ENCODE measurements around the gene RNF166.

RNF166 gene

GRCh38 chr16:88705076-88705684 lies 1.0 kb downstream of the RNF166 start:
- DNase-seq: peak in 2 of 4 experiments; percentile 14 to 21

GRCh38 chr16:88703486-88704309 lies 2.5 kb downstream of the RNF166 start:
- DNase-seq: peak in 2 of 4 experiments; percentile 38 to 56

- DNase-seq: no peak
Measured at GRCh38 chr16:88702371-88703210, 3.6 kb downstream of the RNF166 start.

- no peak for DNase-seq
Measured at GRCh38 chr16:88701581-88702370, 4.4 kb downstream of the RNF166 start.

- DNase-seq: peak; percentile 74 to 93 (median 86)
Measured at GRCh38 chr16:88700636-88701482, 5.3 kb downstream of the RNF166 start.

- no peak for DNase-seq
Measured at GRCh38 chr16:88700322-88700635, 5.9 kb downstream of the RNF166 start.

GRCh38 chr16:88699180-88699579 lies 7.0 kb downstream of the RNF166 start:
- no peak for DNase-seq

GRCh38 chr16:88698646-88699045 lies 7.6 kb downstream of the RNF166 start:
- no peak for DNase-seq

- peak in 1 of 4 experiments; percentile 30 for DNase-seq
Measured at GRCh38 chr16:88697831-88698615, 8.2 kb downstream of the RNF166 start.

- no peak for DNase-seq
Measured at GRCh38 chr16:88697116-88697830, 8.9 kb downstream of the RNF166 start.

GRCh38 chr16:88696441-88696840 lies 9.8 kb downstream of the RNF166 start:
- no peak for DNase-seq

- DNase-seq: no peak
Measured at GRCh38 chr16:88695753-88696152, 10.5 kb downstream of the RNF166 start.

- DNase-seq: no peak
Measured at GRCh38 chr16:88695218-88695617, 11.0 kb downstream of the RNF166 start.

GRCh38 chr16:88694221-88695087 lies 11.8 kb downstream of the RNF166 start:
- no peak for DNase-seq

- DNase-seq: no peak
Measured at GRCh38 chr16:88693420-88694177, 12.6 kb downstream of the RNF166 start.

GRCh38 chr16:88692861-88693260 lies 13.3 kb downstream of the RNF166 start:
- no peak for DNase-seq

- no peak for DNase-seq
Measured at GRCh38 chr16:88691924-88692560, 14.2 kb downstream of the RNF166 start.

All from activated naive CD4-positive, alpha-beta T cell (primary cell).